H9 (cell line): Measurements from ENCODE around the gene MGAT5B. TPM values are rescaled to one million over a fixed set of nuclear protein-coding genes. Genes with fewer than 3 reads are reported as not detected.

Experiments used
- DNase-seq: peaks from one replicate; pipeline ENCODE4 v3.0.0-alpha.2; 2017
- H2AFZ ChIP-seq: one replicate; pipeline ENCODE4 v1.6.1; 2013; ENCODE audit warnings: mild to moderate bottlenecking, low read length, control low read depth, moderate library complexity
- H2AK5ac ChIP-seq: 2 replicates; pipeline ENCODE4 v1.6.1; 2013; ENCODE audit warnings: low read length, control low read depth, mixed read lengths; ENCODE audit not compliant: insufficient read length
- H2BK120ac ChIP-seq: one replicate; pipeline ENCODE4 v1.6.1; 2013; ENCODE audit warnings: low read depth, mild to moderate bottlenecking, low read length, control low read depth, inconsistent platforms; ENCODE audit not compliant: poor library complexity, severe bottlenecking
- H2BK12ac ChIP-seq: 2 replicates; pipeline ENCODE4 v1.6.1; 2013; ENCODE audit warnings: low read length, control low read depth, mixed read lengths, low read depth; ENCODE audit not compliant: insufficient read length
- H2BK15ac ChIP-seq: 2 replicates; pipeline ENCODE4 v1.6.1; 2013; ENCODE audit warnings: low read depth, low read length, control low read depth
- H2BK20ac ChIP-seq: one replicate; pipeline ENCODE4 v1.6.1; 2013; ENCODE audit warnings: low read depth, mild to moderate bottlenecking, low read length, control low read depth, inconsistent platforms; ENCODE audit not compliant: poor library complexity, severe bottlenecking
- H2BK5ac ChIP-seq: 2 replicates; pipeline ENCODE4 v1.6.1; 2013; ENCODE audit warnings: low read length, control low read depth, mixed read lengths; ENCODE audit not compliant: insufficient read length
- H3K14ac ChIP-seq: 2 replicates; pipeline ENCODE4 v1.6.1; 2013; ENCODE audit warnings: low read length, control low read depth; ENCODE audit not compliant: insufficient read depth
- H3K18ac ChIP-seq: 2 replicates; pipeline ENCODE4 v1.6.1; 2013; ENCODE audit warnings: low read depth, mild to moderate bottlenecking, mixed read lengths, low read length, control low read depth; ENCODE audit not compliant: insufficient read length
- H3K23ac ChIP-seq: 2 replicates; pipeline ENCODE4 v1.6.1; 2013; ENCODE audit warnings: low read length, control low read depth, mixed read lengths, low read depth; ENCODE audit not compliant: insufficient read length
- H3K23me2 ChIP-seq: 2 replicates; pipeline ENCODE4 v1.6.1; 2013; ENCODE audit warnings: low read depth, mild to moderate bottlenecking, mixed read lengths, low read length, control low read depth; ENCODE audit not compliant: insufficient read length, poor library complexity, severe bottlenecking
- H3K27ac ChIP-seq: 2 replicates; pipeline ENCODE4 v1.5.1; 2013; ENCODE audit warnings: low read length, control low read depth, mixed read lengths, low read depth; ENCODE audit not compliant: insufficient read length
- H3K27me3 ChIP-seq: 2 replicates; pipeline ENCODE4 v1.6.1; 2013; ENCODE audit warnings: low read length, control low read depth, inconsistent platforms; ENCODE audit not compliant: insufficient read depth
- H3K4ac ChIP-seq: 2 replicates; pipeline ENCODE4 v1.6.1; 2013; ENCODE audit warnings: low read depth, mild to moderate bottlenecking, control low read depth, inconsistent platforms, low read length, moderate library complexity
- H3K4me1 ChIP-seq: 2 replicates; pipeline ENCODE4 v1.6.1; 2013; ENCODE audit warnings: low read length, control low read depth, inconsistent platforms; ENCODE audit not compliant: insufficient read depth
- H3K4me2 ChIP-seq: 2 replicates; pipeline ENCODE4 v1.6.1; 2013; ENCODE audit warnings: low read length, control low read depth, mixed read lengths; ENCODE audit not compliant: insufficient read length, insufficient read depth
- H3K56ac ChIP-seq: 2 replicates; pipeline ENCODE4 v1.6.1; 2013; ENCODE audit warnings: low read depth, mild to moderate bottlenecking, mixed read lengths, low read length, control low read depth; ENCODE audit not compliant: insufficient read length
- H3K79me1 ChIP-seq: 2 replicates; pipeline ENCODE4 v1.6.1; 2013; ENCODE audit warnings: low read depth, mild to moderate bottlenecking, moderate library complexity, low read length, control low read depth, inconsistent platforms; ENCODE audit not compliant: insufficient read depth, poor library complexity, severe bottlenecking
- H3K79me2 ChIP-seq: 2 replicates; pipeline ENCODE4 v1.6.1; 2013; ENCODE audit warnings: low read length, control low read depth, inconsistent platforms; ENCODE audit not compliant: insufficient read depth
- H3K9ac ChIP-seq: 2 replicates; pipeline ENCODE4 v1.6.1; 2013; ENCODE audit warnings: low read length, control low read depth, mixed read lengths; ENCODE audit not compliant: insufficient read length; ENCODE audit errors: extremely low read depth
- H3K9me3 ChIP-seq: one replicate; pipeline ENCODE4 v1.6.1; 2013; ENCODE audit warnings: low read depth, low read length, inconsistent platforms; ENCODE audit not compliant: control insufficient read depth
- H3T11ph ChIP-seq: one replicate; pipeline ENCODE4 v1.6.1; 2013; ENCODE audit warnings: mild to moderate bottlenecking, low read length, control low read depth, inconsistent platforms
- H4K20me1 ChIP-seq: one replicate; pipeline ENCODE4 v1.6.1; 2013; ENCODE audit not compliant: control insufficient read depth, insufficient read length, insufficient read depth
- H4K5ac ChIP-seq: 2 replicates; pipeline ENCODE4 v1.6.1; 2013; ENCODE audit warnings: low read depth, mild to moderate bottlenecking, mixed read lengths, low read length, control low read depth; ENCODE audit not compliant: insufficient read length
- H4K8ac ChIP-seq: replicated peaks from 2 replicates; pipeline ENCODE4 v1.6.1; 2013; ENCODE audit warnings: low read length, control low read depth, mixed read lengths, low read depth; ENCODE audit not compliant: insufficient read length
- H4K91ac ChIP-seq: 2 replicates; pipeline ENCODE4 v1.6.1; 2013; ENCODE audit warnings: low read depth, mild to moderate bottlenecking, moderate library complexity, mixed read lengths, low read length, control low read depth; ENCODE audit not compliant: insufficient read length
- H3K27ac Mint-ChIP-seq, 3 experiments: 2 replicates in 2 of 3; 3 replicates in 1 of 3; pipeline ENCODE4 v1.8.0; 2020 to 2021; ENCODE audit warnings: mixed read lengths in 3 of 3, mild to moderate bottlenecking in 1 of 3, moderate library complexity in 1 of 3
- H3K27me3 Mint-ChIP-seq: 2 replicates; pipeline ENCODE4 v1.8.0; 2021; ENCODE audit warnings: low read depth, mild to moderate bottlenecking, moderate library complexity, mixed read lengths
- H3K36me3 Mint-ChIP-seq, 3 experiments: 2 replicates in 2 of 3; 3 replicates in 1 of 3; pipeline ENCODE4 v1.8.0; 2020 to 2021; ENCODE audit warnings: low read depth in 3 of 3, mixed read lengths in 3 of 3; ENCODE audit not compliant: insufficient read depth in 1 of 3
- H3K4me1 Mint-ChIP-seq, 2 experiments: 2 replicates each; pipeline ENCODE4 v1.8.0; 2020; ENCODE audit warnings: mixed read lengths in 2 of 2
- H3K4me3 Mint-ChIP-seq, 2 experiments: 2 replicates in 1 of 2; 3 replicates in 1 of 2; pipeline ENCODE4 v1.8.0; 2020 to 2021; ENCODE audit warnings: mild to moderate bottlenecking in 2 of 2, mixed read lengths in 2 of 2, moderate library complexity in 1 of 2
- H3K9me3 Mint-ChIP-seq, 2 experiments: 2 replicates in 1 of 2; 3 replicates in 1 of 2; pipeline ENCODE4 v1.8.0; 2020; ENCODE audit warnings: mild to moderate bottlenecking in 2 of 2, mixed read lengths in 2 of 2, moderate library complexity in 1 of 2
- CTCF ChIP-seq: fragments of 200-600 bp; sonication (generic); conservative IDR thresholded peaks from 3 replicates; pipeline ENCODE4 v1.8.0; 2021; ENCODE audit warnings: antibody characterized with exemption, mild to moderate bottlenecking
- WGBS: extraction: QIAGEN DNeasy Blood & Tissue Kit; methylation state at CpG from one replicate; pipeline ENCODE4 v1.1.7; 2013; ENCODE audit warnings: missing lambda C conversion rate, low lambda C conversion rate, mixed read lengths; ENCODE audit not compliant: insufficient read length; ENCODE audit errors: extremely low coverage; 5-methylcytosine and 5-hydroxymethylcytosine counted together
- total RNA-seq: library from RNA; stranded (reverse); gene quantifications from 2 replicates; pipeline ENCODE4 v1.2.1, GENCODE V29; 2021

Gene MGAT5B
- total RNA-seq, 1 experiment from 2014 or later: 4.9 TPM

- Mint-ChIP-seq H3K9me3 (no peaks in the 10 kb centered on the region), H3K4me3 (no peak overlapping the region), H3K27me3 (peaks cover 2% of the 10 kb centered on the region; the same call in 1 of the 2 replicates), H3K4me1 (peaks cover 2 to 22% of the 10 kb centered on the region in 2 experiments; a peak in 3 of 4 replicates), H3K27ac (no peak overlapping the region), H3K36me3 (no peaks in the 10 kb centered on the region)
- H2BK12ac ChIP-seq: no peak overlapping the region
- H3K79me1 ChIP-seq: no peaks in the 10 kb centered on the region
- no peak overlapping the region for H2BK20ac ChIP-seq
- no peak overlapping the region for H2AK5ac ChIP-seq
- H4K20me1 ChIP-seq: no peaks in the 10 kb centered on the region
- H2BK5ac ChIP-seq: no peak overlapping the region
- no peak overlapping the region for H2AFZ ChIP-seq
- no peak overlapping the region for H4K5ac ChIP-seq
- no peaks in the 10 kb centered on the region for H3K9me3 ChIP-seq
- H3K79me2 ChIP-seq: no peaks in the 10 kb centered on the region
- no peaks in the 10 kb centered on the region for H3K23me2 ChIP-seq
- DNase-seq: no peak
- H3K9ac ChIP-seq: no peak overlapping the region
- no peaks in the 10 kb centered on the region for H3K4me1 ChIP-seq
- no CpG with 5 or more reads among the region's 8 CpGs for WGBS
- H3K27ac ChIP-seq: no peak overlapping the region
- no peak overlapping the region for H4K91ac ChIP-seq
- TF ChIP-seq CTCF: no peak
- H3K23ac ChIP-seq: no peak overlapping the region
- H3K4ac ChIP-seq: no peak overlapping the region
- no peak overlapping the region for H3K56ac ChIP-seq
- H2BK120ac ChIP-seq: no peak overlapping the region
- no peak overlapping the region for H3T11ph ChIP-seq
- H2BK15ac ChIP-seq: no peak overlapping the region
- no peak overlapping the region for H3K18ac ChIP-seq
- H4K8ac ChIP-seq: no peak overlapping the region
- no peak overlapping the region for H3K4me2 ChIP-seq
- H3K14ac ChIP-seq: no peak overlapping the region
- H3K27me3 ChIP-seq: no peaks in the 10 kb centered on the region
Observed at GRCh38 chr17:76951375-76951905, 83.2 kb downstream of the MGAT5B start.
